Activated CD4-positive, alpha-beta T cell treated with anti-CD3 and anti-CD28 coated beads, Interleukin-2, amount 10 ng/mL, durations not matched to agents 24 days and 14 days (primary cell): ENCODE results near the gene DMRTC2. TPM values are rescaled to one million over a fixed set of nuclear protein-coding genes. Genes with fewer than 3 reads are reported as not detected.
A peak's percentile ranks its signal among the peaks of the same experiment; 100 is the strongest.

ENCODE experiments used
- DNase-seq: peaks from one replicate; pipeline ENCODE4 v3.0.0; 2022
- H3K27ac Mint-ChIP-seq: one replicate; pipeline ENCODE4 v1.8.0; 2022; ENCODE audit warnings: mild to moderate bottlenecking, mixed read lengths
- H3K27me3 Mint-ChIP-seq: one replicate; pipeline ENCODE4 v1.8.0; 2022; ENCODE audit warnings: mixed read lengths
- H3K36me3 Mint-ChIP-seq: one replicate; pipeline ENCODE4 v1.8.0; 2022; ENCODE audit warnings: low read depth, mild to moderate bottlenecking, mixed read lengths
- H3K4me1 Mint-ChIP-seq: one replicate; pipeline ENCODE4 v1.8.0; 2021; ENCODE audit warnings: mixed read lengths
- H3K4me3 Mint-ChIP-seq: one replicate; pipeline ENCODE4 v1.8.0; 2022; ENCODE audit warnings: mild to moderate bottlenecking, moderate library complexity, mixed read lengths
- H3K9me3 Mint-ChIP-seq: one replicate; pipeline ENCODE4 v1.8.0; 2021; ENCODE audit warnings: mixed read lengths
- intact Hi-C: fragments of 100-400 bp; cut with micrococcal nuclease; formaldehyde crosslinking; loops from one replicate; pipeline ENCODE4 v1.15.1; 2023
- total RNA-seq: library from RNA; stranded (reverse); gene quantifications from 2 replicates; pipeline ENCODE4 v1.2.3, GENCODE V29; 2022

Gene DMRTC2
- total RNA-seq, 1 donor from 2014 or later, result not detected

- Mint-ChIP-seq H3K27ac (no peak overlapping the region), H3K9me3 (no peaks in the 10 kb centered on the region), H3K27me3 (peaks cover 19% of the 10 kb centered on the region), H3K4me3 (no peak overlapping the region), H3K4me1 (peaks cover 8% of the 10 kb centered on the region), H3K36me3 (no peaks in the 10 kb centered on the region)
- intact Hi-C loops, result no loop called here
- DNase-seq, result no peak
Measured at GRCh38 chr19:41816761-41817160, 28.1 kb upstream of the DMRTC2 start.

GRCh38 chr19:41821003-41821735 is 23.7 kb upstream of the DMRTC2 start:
- Mint-ChIP-seq H3K4me1 (no peaks in the 10 kb centered on the region), H3K4me3 (no peak overlapping the region), H3K27me3 (peaks cover 35% of the 10 kb centered on the region), H3K27ac (no peak overlapping the region), H3K36me3 (no peaks in the 10 kb centered on the region), H3K9me3 (no peaks in the 10 kb centered on the region)
- DNase-seq, result peak; percentile 90
- intact Hi-C loops, result loop anchor here (1.0 to 2.0 kb wide), 2 partner anchors 28 to 68 kb away; no protein-coding TSS in a partner anchor

- Mint-ChIP-seq H3K27ac (no peak overlapping the region), H3K4me1 (no peaks in the 10 kb centered on the region), H3K4me3 (no peak overlapping the region)
Measured at GRCh38 chr19:41837981-41838708, 6.7 kb upstream of the DMRTC2 start.

GRCh38 chr19:41839211-41839610 is 5.6 kb upstream of the DMRTC2 start:
- Mint-ChIP-seq H3K36me3 (no peaks in the 10 kb centered on the region), H3K4me1 (no peaks in the 10 kb centered on the region), H3K9me3 (no peaks in the 10 kb centered on the region), H3K27ac (no peak overlapping the region), H3K4me3 (no peak overlapping the region), H3K27me3 (peaks cover 32% of the 10 kb centered on the region)
- intact Hi-C loops, result loop anchor here (5.0 kb wide), 1 partner anchor 47 kb away; no protein-coding TSS in a partner anchor
- DNase-seq, result no peak

More at GRCh38 chr19:41837981-41838708, 6.7 kb upstream of the DMRTC2 start:
- intact Hi-C loops, result loop anchor here (5.0 kb wide), 1 partner anchor 46 kb away; no protein-coding TSS in a partner anchor
- no peaks in the 10 kb centered on the region for H3K36me3 Mint-ChIP-seq
- H3K27me3 Mint-ChIP-seq, result peaks cover 33% of the 10 kb centered on the region
- H3K9me3 Mint-ChIP-seq, result no peaks in the 10 kb centered on the region
- no peak for DNase-seq

- Mint-ChIP-seq H3K27ac (no peak overlapping the region), H3K27me3 (peaks cover 18% of the 10 kb centered on the region), H3K4me1 (no peaks in the 10 kb centered on the region), H3K9me3 (no peaks in the 10 kb centered on the region), H3K4me3 (no peak overlapping the region), H3K36me3 (no peaks in the 10 kb centered on the region)
- no peak for DNase-seq
- intact Hi-C loops, result no loop called here
Measured at GRCh38 chr19:41843371-41843770, 1.5 kb upstream of the DMRTC2 start.

- Mint-ChIP-seq H3K27me3 (peaks cover 18% of the 10 kb centered on the region), H3K27ac (no peak within 1 kb of the TSS), H3K4me1 (no peaks in the 10 kb centered on the region), H3K9me3 (no peaks in the 10 kb centered on the region), H3K4me3 (no peak within 1 kb of the TSS), H3K36me3 (no peaks in the 10 kb centered on the region)
- intact Hi-C loops, result no loop called here
- DNase-seq, result no peak
Measured at GRCh38 chr19:41844601-41845000, 241 bp upstream of the DMRTC2 start, which contains the start of gene LYPD4. LYPD4 (minus strand) TSS chr19:41844683; CDS start chr19:41839285, 5,398 bp downstream.

- H3K4me1 Mint-ChIP-seq, result no peaks in the 10 kb centered on the region
- H3K27ac Mint-ChIP-seq, result no peak overlapping the region
- no peaks in the 10 kb centered on the region for H3K9me3 Mint-ChIP-seq
- DNase-seq, result no peak
- no peak overlapping the region for H3K4me3 Mint-ChIP-seq
- H3K36me3 Mint-ChIP-seq, result no peaks in the 10 kb centered on the region
- H3K27me3 Mint-ChIP-seq, result peaks cover 17% of the 10 kb centered on the region
- intact Hi-C loops, result no loop called here
Measured at GRCh38 chr19:41845051-41845590, 279 bp downstream of the DMRTC2 start.

- no peaks in the 10 kb centered on the region for H3K9me3 Mint-ChIP-seq
- no peak overlapping the region for H3K27ac Mint-ChIP-seq
- H3K4me1 Mint-ChIP-seq, result no peaks in the 10 kb centered on the region
- H3K36me3 Mint-ChIP-seq, result no peaks in the 10 kb centered on the region
- no peak for DNase-seq
- H3K27me3 Mint-ChIP-seq, result peaks cover 22% of the 10 kb centered on the region
- H3K4me3 Mint-ChIP-seq, result no peak overlapping the region
- intact Hi-C loops, result no loop called here
Measured at GRCh38 chr19:41847351-41848105, 2.7 kb downstream of the DMRTC2 start.

- peaks cover 28% of the 10 kb centered on the region for H3K27me3 Mint-ChIP-seq
- DNase-seq, result no peak
- H3K4me3 Mint-ChIP-seq, result no peak overlapping the region
- H3K36me3 Mint-ChIP-seq, result no peaks in the 10 kb centered on the region
- no peak overlapping the region for H3K27ac Mint-ChIP-seq
- no peaks in the 10 kb centered on the region for H3K4me1 Mint-ChIP-seq
- H3K9me3 Mint-ChIP-seq, result no peaks in the 10 kb centered on the region
- intact Hi-C loops, result no loop called here
Measured at GRCh38 chr19:41848666-41849065, 3.8 kb downstream of the DMRTC2 start.

GRCh38 chr19:41849067-41849466 is 4.2 kb downstream of the DMRTC2 start:
- DNase-seq, result no peak
- no peak overlapping the region for H3K27ac Mint-ChIP-seq
- no peak overlapping the region for H3K4me3 Mint-ChIP-seq
- H3K36me3 Mint-ChIP-seq, result no peaks in the 10 kb centered on the region
- H3K4me1 Mint-ChIP-seq, result no peaks in the 10 kb centered on the region
- no peaks in the 10 kb centered on the region for H3K9me3 Mint-ChIP-seq
- peaks cover 31% of the 10 kb centered on the region for H3K27me3 Mint-ChIP-seq
- intact Hi-C loops, result no loop called here

- peaks cover 41% of the 10 kb centered on the region for H3K27me3 Mint-ChIP-seq
- no peaks in the 10 kb centered on the region for H3K36me3 Mint-ChIP-seq
- intact Hi-C loops, result no loop called here
- no peak overlapping the region for H3K4me3 Mint-ChIP-seq
- no peaks in the 10 kb centered on the region for H3K4me1 Mint-ChIP-seq
- no peaks in the 10 kb centered on the region for H3K9me3 Mint-ChIP-seq
- no peak overlapping the region for H3K27ac Mint-ChIP-seq
- no peak for DNase-seq
Measured at GRCh38 chr19:41850381-41850780, 5.5 kb downstream of the DMRTC2 start.

GRCh38 chr19:41851456-41851855 is 6.6 kb downstream of the DMRTC2 start:
- H3K4me1 Mint-ChIP-seq, result no peaks in the 10 kb centered on the region
- H3K27me3 Mint-ChIP-seq, result peaks cover 40% of the 10 kb centered on the region
- no peaks in the 10 kb centered on the region for H3K36me3 Mint-ChIP-seq
- no peak overlapping the region for H3K4me3 Mint-ChIP-seq
- H3K9me3 Mint-ChIP-seq, result no peaks in the 10 kb centered on the region
- no peak for DNase-seq
- no peak overlapping the region for H3K27ac Mint-ChIP-seq
- intact Hi-C loops, result no loop called here

GRCh38 chr19:41853344-41853743 is 8.5 kb downstream of the DMRTC2 start:
- H3K9me3 Mint-ChIP-seq, result no peaks in the 10 kb centered on the region
- H3K4me3 Mint-ChIP-seq, result no peak overlapping the region
- H3K27me3 Mint-ChIP-seq, result peaks cover 44% of the 10 kb centered on the region
- no peak for DNase-seq
- no peaks in the 10 kb centered on the region for H3K36me3 Mint-ChIP-seq
- intact Hi-C loops, result no loop called here
- no peaks in the 10 kb centered on the region for H3K4me1 Mint-ChIP-seq
- no peak overlapping the region for H3K27ac Mint-ChIP-seq
